SU-DHL-6 (cell line): ENCODE measurements around the gene HLF.

ENCODE experiments used
- H2AFZ ChIP-seq: fragments of 200-600 bp; sonication (generic); 2 replicates; pipeline ENCODE4 v1.6.1; 2014; ENCODE audit warnings: low read depth, mild to moderate bottlenecking, moderate library complexity, mixed read lengths, antibody characterized with exemption, low read length; ENCODE audit not compliant: severe bottlenecking
- H3F3A ChIP-seq: fragments of 200-600 bp; shearing (Covaris generic); 2 replicates; pipeline ENCODE4 v1.6.0; 2016; ENCODE audit warnings: antibody characterized with exemption, mild to moderate bottlenecking; ENCODE audit not compliant: insufficient read depth
- H3K27ac ChIP-seq: fragments of 200-600 bp; sonication (generic); 2 replicates; pipeline ENCODE4 v1.5.1; 2016; ENCODE audit warnings: low read depth, mild to moderate bottlenecking, low read length, moderate library complexity, mixed read lengths
- H3K27me3 ChIP-seq: fragments of 200-600 bp; sonication (generic), shearing (Covaris generic); 2 replicates; pipeline ENCODE4 v1.6.0; 2014; ENCODE audit warnings: mild to moderate bottlenecking, low read length
- H3K36me3 ChIP-seq: fragments of 200-600 bp; sonication (generic); 2 replicates; pipeline ENCODE4 v1.6.1; 2014; ENCODE audit warnings: mild to moderate bottlenecking, low read length, mixed read lengths
- H3K4me2 ChIP-seq: fragments of 300-600, 200-600 bp; shearing (Covaris generic), sonication (generic); 2 replicates; pipeline ENCODE4 v1.6.0; 2014; ENCODE audit warnings: low read length, low read depth, mild to moderate bottlenecking; ENCODE audit not compliant: poor library complexity, severe bottlenecking
- H3K4me3 ChIP-seq: fragments of 200-600 bp; sonication (generic); 2 replicates; pipeline ENCODE4 v1.5.1; 2014; ENCODE audit warnings: antibody characterized with exemption, low read length, mild to moderate bottlenecking, mixed read lengths; ENCODE audit not compliant: insufficient read depth, poor library complexity, severe bottlenecking
- H3K79me2 ChIP-seq: fragments of 200-600 bp; sonication (generic); 2 replicates; pipeline ENCODE4 v1.6.1; 2014; ENCODE audit warnings: mild to moderate bottlenecking, low read length, moderate library complexity; ENCODE audit not compliant: insufficient read depth
- H3K9ac ChIP-seq: fragments of 200-600 bp; sonication (generic); 2 replicates; pipeline ENCODE4 v1.7.0; 2014; ENCODE audit warnings: mild to moderate bottlenecking, low read length
- H3K9me2 ChIP-seq: fragments of 200-600 bp; sonication (generic); replicated peaks from 2 replicates; pipeline ENCODE4 v1.6.1; 2014; ENCODE audit warnings: low read length; ENCODE audit not compliant: insufficient read depth
- H3K9me3 ChIP-seq: fragments of 200-600 bp; sonication (generic); 2 replicates; pipeline ENCODE4 v1.6.1; 2014; ENCODE audit warnings: low read length, mixed read lengths; ENCODE audit not compliant: insufficient read depth
- H4K20me1 ChIP-seq: fragments of 200-600 bp; sonication (generic); 2 replicates; pipeline ENCODE4 v1.6.1; 2014; ENCODE audit warnings: low read depth, mild to moderate bottlenecking, antibody characterized with exemption, low read length, moderate library complexity, mixed read lengths
- CTCF ChIP-seq: fragments of 200-600 bp; sonication (generic); IDR thresholded peaks from one replicate; pipeline ENCODE4 v1.5.1; 2017; ENCODE audit warnings: antibody characterized with exemption, mild to moderate bottlenecking, low read length, moderate library complexity; ENCODE audit not compliant: insufficient read depth, poor library complexity, severe bottlenecking
- EZH2phosphoT487 ChIP-seq: fragments of 200-600 bp; sonication (generic), shearing (Covaris generic); conservative IDR thresholded peaks from 2 replicates; pipeline ENCODE4 v1.6.1; 2018; ENCODE audit warnings: mild to moderate bottlenecking, antibody characterized with exemption, low read length, moderate library complexity, mixed read lengths

The HLF gene

DNA sequence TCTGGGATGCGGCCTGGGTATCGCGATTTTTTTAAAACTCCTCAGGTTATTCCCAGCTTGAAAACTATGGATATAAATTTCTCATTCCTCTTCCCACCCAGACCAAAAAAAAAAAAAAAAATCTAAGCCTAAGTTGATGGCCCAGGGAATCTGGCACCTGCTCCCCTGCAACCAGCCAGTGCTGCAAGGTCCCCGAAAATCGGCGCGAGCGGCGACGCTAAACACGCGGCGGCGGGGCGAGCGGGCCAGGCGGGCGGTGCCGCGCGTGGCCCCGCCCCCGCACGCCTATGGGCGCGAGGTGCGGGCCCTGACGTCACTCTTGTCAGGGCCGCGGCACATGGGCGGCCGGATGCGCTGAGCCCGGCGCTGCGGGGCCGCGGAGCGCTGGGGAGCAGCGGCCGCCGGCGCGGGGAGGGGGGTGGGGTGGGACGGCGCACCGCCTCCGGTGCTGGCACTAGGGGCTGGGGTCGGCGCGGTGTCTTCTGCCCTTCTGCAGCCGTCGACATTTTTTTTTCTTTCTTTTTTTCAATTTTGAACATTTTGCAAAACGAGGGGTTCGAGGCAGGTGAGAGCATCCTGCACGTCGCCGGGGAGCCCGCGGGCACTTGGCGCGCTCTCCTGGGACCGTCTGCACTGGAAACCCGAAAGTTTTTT lies at the start of gene HLF:
Gene HLF, plus strand, starts transcription at position 316 of the 654 bp plus-strand sequence. CDS start 525 bp downstream, outside the sequence.
- Histone ChIP-seq H3K4me3 (no peak within 1 kb of the TSS), H3K36me3 (no peaks in the 10 kb centered on the region), H4K20me1 (no peaks in the 10 kb centered on the region), H3K79me2 (no peaks in the 10 kb centered on the region), H3K9me2 (no peaks in the 10 kb centered on the region), H2AFZ (no peak within 1 kb of the TSS), H3K27me3 (no peaks in the 10 kb centered on the region), H3K9ac (no peak within 1 kb of the TSS), H3K9me3 (no peaks in the 10 kb centered on the region), H3K4me2 (no peak within 1 kb of the TSS), H3K27ac (no peak within 1 kb of the TSS), H3F3A (no peaks in the 10 kb centered on the region)
- TF ChIP-seq EZH2phosphoT487 (no peak), CTCF (no peak)

- no peaks in the 10 kb centered on the region for H3K9me2 ChIP-seq
- H3K27me3 ChIP-seq: no peaks in the 10 kb centered on the region
- no peak overlapping the region for H3K9ac ChIP-seq
- no peaks in the 10 kb centered on the region for H3K79me2 ChIP-seq
- no peak overlapping the region for H3K4me3 ChIP-seq
- no peak overlapping the region for H2AFZ ChIP-seq
- TF ChIP-seq EZH2phosphoT487 (no peak), CTCF (no peak)
- H3K4me2 ChIP-seq: no peak overlapping the region
- H4K20me1 ChIP-seq: no peaks in the 10 kb centered on the region
- H3K9me3 ChIP-seq: no peaks in the 10 kb centered on the region
- H3F3A ChIP-seq: no peaks in the 10 kb centered on the region
- H3K27ac ChIP-seq: no peak overlapping the region
- no peaks in the 10 kb centered on the region for H3K36me3 ChIP-seq
Observed at GRCh38 chr17:55215711-55216110, 49.0 kb upstream of the HLF start.

GRCh38 chr17:55216888-55217287 lies 47.9 kb upstream of the HLF start:
- Histone ChIP-seq H3K9me3 (no peaks in the 10 kb centered on the region), H3K4me3 (no peak overlapping the region), H3K9me2 (no peaks in the 10 kb centered on the region), H3K36me3 (no peaks in the 10 kb centered on the region), H3F3A (no peaks in the 10 kb centered on the region), H3K27ac (no peak overlapping the region), H4K20me1 (no peaks in the 10 kb centered on the region), H3K4me2 (no peak overlapping the region), H3K79me2 (no peaks in the 10 kb centered on the region), H3K27me3 (no peaks in the 10 kb centered on the region), H2AFZ (no peak overlapping the region), H3K9ac (no peak overlapping the region)
- TF ChIP-seq EZH2phosphoT487 (no peak), CTCF (no peak)
